HEK293 (cell line): ENCODE data around the gene EPG5.
"Not testable (repeated sequence)": the region's sequence is repeated elsewhere in the genome, so short reads cannot be mapped to it uniquely, and the experiment has no call there.

ENCODE experiments used
- KLF7 ChIP-seq: fragments of 450-650 bp; formaldehyde crosslinking; IDR thresholded peaks from 2 replicates; pipeline ENCODE4 v1.5.1; 2016; ENCODE audit warnings: missing biosample characterization, missing genetic modification characterization, borderline replicate concordance
- YY1 ChIP-seq: fragments of 450-650 bp; formaldehyde crosslinking; IDR thresholded peaks from 2 replicates; pipeline ENCODE4 v1.5.1; 2018; ENCODE audit warnings: missing biosample characterization, missing genetic modification characterization
- ZNF169 ChIP-seq: fragments of 450-650 bp; formaldehyde crosslinking; IDR thresholded peaks from 2 replicates; pipeline ENCODE4 v1.5.1; 2016; ENCODE audit warnings: missing biosample characterization, missing genetic modification characterization
- TF ChIP-seq, protein P1 (sequence below): fragments of 450-650 bp; formaldehyde crosslinking; IDR thresholded peaks from 2 replicates; pipeline ENCODE4 v1.5.1; 2016; ENCODE audit warnings: missing biosample characterization, missing genetic modification characterization
- TF ChIP-seq, protein P2 (sequence below): fragments of 450-650 bp; formaldehyde crosslinking; IDR thresholded peaks from 2 replicates; pipeline ENCODE4 v1.5.1; 2016; ENCODE audit warnings: missing biosample characterization, missing genetic modification characterization

DNA sequence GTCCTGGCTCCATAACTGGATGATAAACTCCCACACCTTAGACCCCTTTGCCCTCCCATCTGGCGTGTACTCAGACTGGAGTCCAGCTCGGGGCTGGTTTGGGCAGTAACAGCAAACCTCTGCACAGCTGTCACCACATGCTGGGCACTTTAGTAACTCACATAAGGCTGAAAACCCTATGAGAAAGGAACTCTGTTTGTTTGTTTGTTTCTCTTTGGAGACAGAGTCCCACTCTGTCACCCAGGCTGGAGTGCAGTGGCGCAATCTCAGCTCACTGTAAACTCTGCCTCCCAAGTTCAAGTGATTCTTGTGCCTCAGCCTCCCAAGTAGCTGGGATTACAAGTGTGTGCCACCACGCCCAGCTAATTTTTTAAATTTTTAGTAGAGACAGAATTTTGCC, 140.4 kb downstream of the EPG5 start:
- TF ChIP-seq, protein P1, sequence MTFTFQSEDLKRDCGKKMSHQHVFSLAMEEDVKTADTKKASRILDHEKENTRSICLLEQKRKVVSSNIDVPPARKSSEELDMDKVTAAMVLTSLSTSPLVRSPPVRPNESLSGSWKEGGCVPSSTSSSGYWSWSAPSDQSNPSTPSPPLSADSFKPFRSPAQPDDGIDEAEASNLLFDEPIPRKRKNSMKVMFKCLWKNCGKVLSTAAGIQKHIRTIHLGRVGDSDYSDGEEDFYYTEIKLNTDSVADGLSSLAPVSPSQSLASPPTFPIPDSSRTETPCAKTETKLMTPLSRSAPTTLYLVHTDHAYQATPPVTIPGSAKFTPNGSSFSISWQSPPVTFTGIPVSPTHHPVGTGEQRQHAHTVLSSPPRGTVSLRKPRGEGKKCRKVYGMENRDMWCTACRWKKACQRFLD (tag by site-specific recombination) = not testable (repeated sequence)
- TF ChIP-seq, protein P2, sequence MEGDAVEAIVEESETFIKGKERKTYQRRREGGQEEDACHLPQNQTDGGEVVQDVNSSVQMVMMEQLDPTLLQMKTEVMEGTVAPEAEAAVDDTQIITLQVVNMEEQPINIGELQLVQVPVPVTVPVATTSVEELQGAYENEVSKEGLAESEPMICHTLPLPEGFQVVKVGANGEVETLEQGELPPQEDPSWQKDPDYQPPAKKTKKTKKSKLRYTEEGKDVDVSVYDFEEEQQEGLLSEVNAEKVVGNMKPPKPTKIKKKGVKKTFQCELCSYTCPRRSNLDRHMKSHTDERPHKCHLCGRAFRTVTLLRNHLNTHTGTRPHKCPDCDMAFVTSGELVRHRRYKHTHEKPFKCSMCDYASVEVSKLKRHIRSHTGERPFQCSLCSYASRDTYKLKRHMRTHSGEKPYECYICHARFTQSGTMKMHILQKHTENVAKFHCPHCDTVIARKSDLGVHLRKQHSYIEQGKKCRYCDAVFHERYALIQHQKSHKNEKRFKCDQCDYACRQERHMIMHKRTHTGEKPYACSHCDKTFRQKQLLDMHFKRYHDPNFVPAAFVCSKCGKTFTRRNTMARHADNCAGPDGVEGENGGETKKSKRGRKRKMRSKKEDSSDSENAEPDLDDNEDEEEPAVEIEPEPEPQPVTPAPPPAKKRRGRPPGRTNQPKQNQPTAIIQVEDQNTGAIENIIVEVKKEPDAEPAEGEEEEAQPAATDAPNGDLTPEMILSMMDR = not testable (repeated sequence)
- not testable (repeated sequence) for TF ChIP-seq YY1, ZNF169, KLF7 (tag by site-specific recombination)
